ENCODE results near the gene PAX7.

GRCh38 chr1:18588093-18588492 lies 42.6 kb upstream of the PAX7 start:
- TF ChIP-seq CTCF (IDR thresholded peaks at IDR 0.05), result no peak
- TF ChIP-seq EP300 (IDR thresholded peaks at IDR 0.05), result no peak
- no peak for TF ChIP-seq POLR2A (IDR thresholded peaks at IDR 0.05; ENCODE audit: low read depth)
- no peak for TF ChIP-seq POLR2AphosphoS5 (IDR thresholded peaks at IDR 0.05)
